GM18907 (cell line): Measurements from ENCODE around the gene CBLB.

Experiments used
- ATAC-seq: cut with Tn5 transposase; IDR thresholded peaks from one replicate; pipeline ENCODE4 v1.9.1; 2021; ENCODE audit warnings: mild to moderate bottlenecking, moderate library complexity; ENCODE audit not compliant: unreplicated experiment

The CBLB gene

GRCh38 chr3:105649480-105649879, 219.3 kb downstream of the CBLB start:
- no peak for ATAC-seq

DNA sequence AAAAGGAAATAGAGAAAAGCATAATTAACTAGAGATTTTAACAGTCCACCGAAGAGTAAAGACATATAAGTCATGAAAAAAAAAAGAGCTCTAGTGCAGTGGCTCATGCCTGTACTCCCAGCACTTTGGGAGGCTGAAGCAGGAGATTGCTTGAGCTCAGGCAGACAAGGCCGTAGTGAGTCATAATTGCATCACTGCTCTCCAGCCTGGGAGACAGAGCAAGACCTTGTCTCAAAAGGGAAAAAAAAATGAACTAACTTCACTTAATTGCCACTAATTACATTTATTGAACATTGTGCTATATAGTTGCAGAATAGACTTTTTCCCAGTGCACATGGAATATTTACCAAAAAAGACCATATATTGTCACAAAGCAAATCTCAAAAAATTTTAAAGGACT, 221.8 kb downstream of the CBLB start:
- no peak for ATAC-seq

DNA sequence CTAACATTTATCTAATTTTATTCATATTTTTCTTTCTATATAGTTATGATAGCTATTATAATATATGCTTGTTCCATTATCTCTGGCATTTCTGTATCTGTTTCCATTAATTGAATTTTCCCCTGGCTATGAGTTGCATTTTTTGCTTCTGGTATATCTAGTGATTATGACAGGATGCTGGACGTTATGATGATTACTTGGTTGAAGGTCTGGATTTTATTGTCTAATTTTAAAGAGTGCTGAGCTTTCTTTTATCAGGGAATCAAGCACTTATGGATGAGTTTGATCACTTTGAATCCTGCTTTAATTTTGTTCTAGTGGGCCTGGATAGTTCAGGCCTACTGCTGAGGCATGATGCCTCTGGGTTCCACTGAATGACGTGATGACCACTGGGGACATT, 229.7 kb downstream of the CBLB start:
- no peak for ATAC-seq

GRCh38 chr3:105634708-105635107, 234.1 kb downstream of the CBLB start:
- ATAC-seq, result no peak

DNA sequence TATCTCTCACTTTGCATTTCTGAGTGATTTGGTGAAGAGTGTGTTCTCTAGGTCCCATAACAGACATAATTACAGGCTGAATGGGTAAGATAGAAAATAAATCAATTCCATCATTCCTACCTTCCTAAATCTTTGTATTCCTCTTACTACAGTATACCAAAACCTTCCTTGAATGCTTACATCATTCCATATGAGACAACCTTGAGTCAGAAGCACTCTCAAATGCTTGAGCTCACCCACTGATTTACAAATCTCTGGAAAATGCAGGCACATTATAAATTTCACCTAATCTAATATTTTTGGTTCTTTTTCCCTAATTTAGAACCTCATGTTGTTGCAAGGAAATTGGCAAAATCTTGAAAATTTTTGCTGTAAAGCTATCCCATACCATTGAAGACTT, 239.1 kb downstream of the CBLB start:
- no peak for ATAC-seq

GRCh38 chr3:105626739-105627138, 242.1 kb downstream of the CBLB start:
- ATAC-seq, result no peak

DNA sequence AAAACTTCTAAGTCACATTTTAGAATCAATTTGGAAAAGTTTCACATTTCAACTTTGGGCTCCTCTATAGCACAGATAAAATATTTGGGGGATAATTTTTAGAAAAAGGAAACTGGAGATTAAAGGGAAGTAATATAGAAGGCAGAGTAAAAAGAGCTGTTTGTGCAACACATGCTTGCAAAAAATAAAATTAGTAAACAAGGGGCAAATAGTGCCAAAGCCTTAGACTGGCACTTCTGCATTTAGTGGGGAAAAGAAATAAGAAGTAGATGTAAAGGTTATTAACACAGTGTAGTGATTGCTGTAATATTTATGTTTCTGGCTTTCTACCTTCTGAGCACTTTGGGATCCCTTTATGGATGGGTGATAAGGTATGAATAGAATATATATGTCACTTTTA, 246.6 kb downstream of the CBLB start:
- ATAC-seq, result no peak

- no peak for ATAC-seq
Measured at GRCh38 chr3:105620236-105620635, 248.6 kb downstream of the CBLB start.

GRCh38 chr3:105619651-105620050, 249.2 kb downstream of the CBLB start:
- ATAC-seq, result no peak

DNA sequence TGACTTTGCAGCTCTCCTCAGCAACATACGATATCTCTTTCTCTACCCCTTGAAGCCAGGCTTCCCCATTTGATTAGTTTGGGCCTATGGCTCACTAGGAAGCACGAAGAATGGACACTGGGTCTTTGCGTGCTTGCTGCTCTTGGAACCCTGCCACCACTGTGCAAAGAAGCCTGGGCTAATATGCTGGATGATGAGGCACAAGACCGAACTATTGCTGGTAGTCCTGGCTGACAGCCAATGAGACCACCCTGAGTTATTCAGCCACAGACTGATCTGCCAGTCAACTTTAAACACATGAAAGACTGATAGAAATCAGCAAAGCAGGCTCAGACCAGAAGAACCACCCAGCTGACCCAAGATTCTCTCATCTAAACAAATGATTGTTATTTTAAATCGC, 250.3 kb downstream of the CBLB start:
- no peak for ATAC-seq

DNA sequence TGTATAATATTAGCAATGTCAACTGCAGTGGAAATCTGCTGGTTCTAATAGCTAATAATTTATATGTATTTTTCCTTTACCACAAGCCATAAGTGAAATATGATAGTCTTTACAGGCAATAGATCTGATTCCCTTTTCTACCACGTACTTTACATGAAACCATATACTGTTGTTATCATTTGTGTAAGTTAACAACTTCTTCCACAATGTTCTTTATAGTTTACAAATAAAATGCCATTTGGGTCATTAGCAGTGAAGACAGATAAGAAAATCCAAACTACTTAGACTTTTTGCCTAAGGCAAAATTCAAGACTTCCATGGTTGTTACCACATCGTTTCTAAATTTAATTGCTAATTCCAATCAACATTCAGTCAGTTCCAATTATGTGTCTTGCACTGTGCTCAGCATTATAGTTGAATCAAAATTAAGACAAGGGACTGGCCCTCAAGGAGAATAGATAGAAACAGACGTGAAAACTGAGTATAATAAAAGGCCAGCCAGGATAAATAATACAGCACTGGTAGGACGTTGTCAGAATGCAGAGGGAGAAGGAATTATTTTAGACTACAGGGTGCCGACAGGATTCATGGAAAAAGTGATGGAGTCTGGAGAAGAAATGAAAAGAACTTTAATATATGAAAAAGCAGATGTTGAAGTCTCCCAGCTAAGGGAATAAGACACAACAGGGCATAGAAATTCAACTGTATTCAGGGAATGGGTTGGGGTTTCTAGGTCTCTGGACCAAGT, 252.3 kb downstream of the CBLB start:
- no peak for ATAC-seq

DNA sequence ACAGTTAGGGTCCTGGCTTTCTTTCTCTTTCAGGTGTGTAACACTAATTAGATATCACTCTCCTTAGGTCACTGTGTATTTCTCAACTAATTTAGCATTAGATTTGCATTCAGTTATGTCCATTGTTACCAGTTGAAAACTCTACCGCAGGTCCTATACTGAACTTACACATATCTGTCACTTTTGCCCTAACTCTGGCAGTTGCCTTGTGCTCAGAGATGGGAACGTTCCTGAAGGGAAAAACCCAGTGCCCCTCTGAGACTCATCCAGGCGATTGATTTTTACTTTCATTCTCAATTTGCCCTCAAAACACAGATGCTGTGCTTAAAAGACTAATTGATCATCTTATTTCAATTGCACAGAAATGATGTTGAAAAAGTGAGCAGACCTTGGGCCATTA, 253.0 kb downstream of the CBLB start:
- ATAC-seq, result no peak

DNA sequence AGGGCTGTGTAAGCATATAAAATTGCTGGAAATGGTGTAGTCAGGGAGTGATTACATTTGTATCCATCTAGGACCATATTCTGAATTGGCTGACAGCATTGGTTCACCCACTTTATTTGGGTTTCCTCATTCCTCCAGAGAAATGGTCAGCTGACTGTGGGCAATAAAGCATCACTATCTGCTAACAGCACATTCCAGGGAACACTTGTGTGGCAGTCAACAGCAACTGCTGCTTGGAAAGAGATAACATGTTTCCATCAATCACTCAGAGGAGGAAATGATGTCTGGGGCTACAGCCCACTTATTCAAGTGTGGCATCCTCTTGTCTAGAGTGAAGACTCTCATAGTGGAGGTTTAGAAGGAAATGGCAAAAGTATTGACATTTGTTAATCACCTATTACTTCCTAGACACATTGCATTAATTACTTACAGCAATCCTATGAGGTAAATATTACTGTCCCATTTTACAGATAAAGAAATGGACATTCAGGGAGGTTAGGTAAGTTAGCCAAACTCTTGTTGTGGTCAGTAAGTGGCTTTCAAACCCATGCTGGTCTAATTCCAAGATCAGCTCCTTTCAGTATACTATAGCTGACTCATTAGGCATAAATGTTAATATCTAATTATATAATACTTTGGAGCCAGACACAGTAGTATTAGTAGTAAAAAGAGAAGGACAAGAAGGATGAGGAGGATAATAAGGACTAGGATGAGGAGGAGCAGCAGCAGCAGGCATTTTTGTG, 254.4 kb downstream of the CBLB start:
- no peak for ATAC-seq

GRCh38 chr3:105613120-105613519, 255.7 kb downstream of the CBLB start:
- no peak for ATAC-seq

- ATAC-seq, result no peak
Measured at GRCh38 chr3:105611304-105612192, 257.3 kb downstream of the CBLB start.

DNA sequence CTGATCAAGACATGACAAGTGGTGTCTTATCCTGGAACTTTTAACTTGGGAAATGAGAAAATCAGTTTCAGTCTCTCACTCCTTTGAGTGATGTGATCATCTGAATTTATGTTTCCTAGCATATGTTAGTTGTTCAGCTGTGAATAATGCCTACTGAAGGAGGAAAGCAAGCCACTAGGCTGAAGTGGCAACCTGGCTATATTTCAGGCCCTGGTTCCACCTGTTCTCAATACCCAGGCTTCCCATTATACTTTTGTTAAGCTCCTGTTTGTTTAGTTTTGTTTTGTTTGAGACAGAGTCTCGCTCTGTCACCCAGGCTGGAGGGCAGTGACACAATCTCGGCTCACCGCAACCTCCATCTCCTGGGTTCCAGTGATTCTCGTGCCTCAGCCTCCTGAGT, 258.3 kb downstream of the CBLB start:
- ATAC-seq, result no peak

DNA sequence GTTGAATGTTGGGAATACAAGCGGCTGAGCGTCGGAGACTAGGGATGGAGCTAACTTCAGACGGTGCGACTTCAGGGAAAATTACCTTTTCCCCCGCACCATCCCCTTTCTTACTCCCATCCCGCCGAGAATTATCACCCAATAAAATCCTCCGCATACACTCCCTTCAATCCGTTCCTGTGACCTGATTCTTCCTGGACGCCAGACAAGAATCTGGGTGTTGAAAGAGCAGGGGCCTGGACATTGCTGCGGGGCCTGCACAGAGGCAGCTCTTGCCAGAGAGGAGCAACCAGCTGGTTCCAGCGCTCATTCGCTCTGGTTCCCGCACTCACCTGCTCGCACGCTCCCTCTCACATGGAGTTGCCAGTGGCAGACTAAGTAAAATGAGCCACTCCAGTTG, 260.2 kb downstream of the CBLB start:
- ATAC-seq, result no peak

GRCh38 chr3:105606016-105606415, 262.8 kb downstream of the CBLB start:
- no peak for ATAC-seq
